Trophoblast cell (in vitro differentiated cells and primary cell): ENCODE measurements around the gene EHD2.

Source experiments
- DNase-seq, 2 donors: peaks; one replicate each; pipeline ENCODE4 v3.0.0-alpha.2; 2016
- H2AFZ ChIP-seq: 2 replicates; pipeline ENCODE4 v1.6.1; 2013; ENCODE audit warnings: low read length, moderate library complexity, mild to moderate bottlenecking; ENCODE audit not compliant: insufficient read depth, poor library complexity
- H2AK5ac ChIP-seq: 2 replicates; pipeline ENCODE4 v1.6.1; 2013; ENCODE audit warnings: mild to moderate bottlenecking, low read length
- H2BK120ac ChIP-seq: 2 replicates; pipeline ENCODE4 v1.6.1; 2013; ENCODE audit warnings: low read length, mild to moderate bottlenecking, moderate library complexity; ENCODE audit not compliant: insufficient read depth, poor library complexity
- H2BK12ac ChIP-seq: 2 replicates; pipeline ENCODE4 v1.6.1; 2013; ENCODE audit warnings: mild to moderate bottlenecking, low read length, moderate library complexity
- H2BK5ac ChIP-seq: 2 replicates; pipeline ENCODE4 v1.6.1; 2013; ENCODE audit warnings: low read length, low read depth, moderate library complexity, mild to moderate bottlenecking; ENCODE audit not compliant: poor library complexity
- H3K14ac ChIP-seq: 2 replicates; pipeline ENCODE4 v1.6.1; 2013; ENCODE audit warnings: mild to moderate bottlenecking, low read length
- H3K18ac ChIP-seq: 2 replicates; pipeline ENCODE4 v1.6.1; 2013; ENCODE audit warnings: mild to moderate bottlenecking, low read length
- H3K23ac ChIP-seq: 2 replicates; pipeline ENCODE4 v1.6.1; 2013; ENCODE audit warnings: low read length
- H3K27ac ChIP-seq: 2 replicates; pipeline ENCODE4 v1.5.1; 2013; ENCODE audit warnings: low read depth, mild to moderate bottlenecking, inconsistent platforms, low read length, moderate library complexity
- H3K27me3 ChIP-seq: 2 replicates; pipeline ENCODE4 v1.6.1; 2013; ENCODE audit warnings: inconsistent platforms, mild to moderate bottlenecking, low read length, moderate library complexity; ENCODE audit not compliant: insufficient read depth
- H3K36me3 ChIP-seq, 2 experiments: 1 replicate in 1 of 2; 2 replicates in 1 of 2; pipeline ENCODE4 v1.6.1; 2013; ENCODE audit warnings: low read length in 2 of 2, mild to moderate bottlenecking in 2 of 2, moderate library complexity in 1 of 2; ENCODE audit not compliant: insufficient read depth in 2 of 2, control insufficient read depth in 1 of 2
- H3K4ac ChIP-seq: 2 replicates; pipeline ENCODE4 v1.6.1; 2013; ENCODE audit warnings: low read depth, mild to moderate bottlenecking, low read length, moderate library complexity
- H3K4me1 ChIP-seq, 2 experiments: 1 replicate in 1 of 2; 2 replicates in 1 of 2; pipeline ENCODE4 v1.6.1; 2013; ENCODE audit warnings: low read length in 2 of 2, mild to moderate bottlenecking in 2 of 2, moderate library complexity in 1 of 2; ENCODE audit not compliant: insufficient read depth in 2 of 2, control insufficient read depth in 1 of 2
- H3K4me2 ChIP-seq: 2 replicates; pipeline ENCODE4 v1.6.1; 2013; ENCODE audit warnings: inconsistent platforms, mild to moderate bottlenecking, low read length, moderate library complexity
- H3K4me3 ChIP-seq: 2 replicates; pipeline ENCODE4 v1.5.1; 2013; ENCODE audit warnings: mild to moderate bottlenecking, low read depth, low read length, inconsistent platforms
- H3K79me1 ChIP-seq: one replicate; pipeline ENCODE4 v1.6.1; 2013; ENCODE audit warnings: low read length
- H3K79me2 ChIP-seq: 2 replicates; pipeline ENCODE4 v1.6.1; 2013; ENCODE audit warnings: low read length, mild to moderate bottlenecking; ENCODE audit not compliant: control insufficient read depth, insufficient read depth, poor library complexity
- H3K9ac ChIP-seq: 2 replicates; pipeline ENCODE4 v1.6.1; 2013; ENCODE audit warnings: mild to moderate bottlenecking, low read length
- H3K9me3 ChIP-seq: 2 replicates; pipeline ENCODE4 v1.6.1; 2013; ENCODE audit warnings: low read depth, mild to moderate bottlenecking, control low read depth, inconsistent platforms, low read length; ENCODE audit not compliant: insufficient read depth
- H4K12ac ChIP-seq: 2 replicates; pipeline ENCODE4 v1.6.1; 2013; ENCODE audit warnings: low read depth, mild to moderate bottlenecking, low read length, moderate library complexity
- H4K8ac ChIP-seq: 2 replicates; pipeline ENCODE4 v1.6.1; 2013; ENCODE audit warnings: low read depth, mild to moderate bottlenecking, low read length, moderate library complexity
- H4K91ac ChIP-seq: one replicate; pipeline ENCODE4 v1.6.1; 2013; ENCODE audit warnings: low read depth, mild to moderate bottlenecking, low read length, moderate library complexity
- WGBS: extraction: QIAGEN DNeasy Blood & Tissue Kit; methylation state at CpG from one replicate; pipeline ENCODE4 v1.1.7; 2013; ENCODE audit warnings: missing lambda C conversion rate; ENCODE audit not compliant: insufficient read length, insufficient coverage; ENCODE audit errors: extremely low coverage; 5-methylcytosine and 5-hydroxymethylcytosine counted together

The EHD2 gene

DNA sequence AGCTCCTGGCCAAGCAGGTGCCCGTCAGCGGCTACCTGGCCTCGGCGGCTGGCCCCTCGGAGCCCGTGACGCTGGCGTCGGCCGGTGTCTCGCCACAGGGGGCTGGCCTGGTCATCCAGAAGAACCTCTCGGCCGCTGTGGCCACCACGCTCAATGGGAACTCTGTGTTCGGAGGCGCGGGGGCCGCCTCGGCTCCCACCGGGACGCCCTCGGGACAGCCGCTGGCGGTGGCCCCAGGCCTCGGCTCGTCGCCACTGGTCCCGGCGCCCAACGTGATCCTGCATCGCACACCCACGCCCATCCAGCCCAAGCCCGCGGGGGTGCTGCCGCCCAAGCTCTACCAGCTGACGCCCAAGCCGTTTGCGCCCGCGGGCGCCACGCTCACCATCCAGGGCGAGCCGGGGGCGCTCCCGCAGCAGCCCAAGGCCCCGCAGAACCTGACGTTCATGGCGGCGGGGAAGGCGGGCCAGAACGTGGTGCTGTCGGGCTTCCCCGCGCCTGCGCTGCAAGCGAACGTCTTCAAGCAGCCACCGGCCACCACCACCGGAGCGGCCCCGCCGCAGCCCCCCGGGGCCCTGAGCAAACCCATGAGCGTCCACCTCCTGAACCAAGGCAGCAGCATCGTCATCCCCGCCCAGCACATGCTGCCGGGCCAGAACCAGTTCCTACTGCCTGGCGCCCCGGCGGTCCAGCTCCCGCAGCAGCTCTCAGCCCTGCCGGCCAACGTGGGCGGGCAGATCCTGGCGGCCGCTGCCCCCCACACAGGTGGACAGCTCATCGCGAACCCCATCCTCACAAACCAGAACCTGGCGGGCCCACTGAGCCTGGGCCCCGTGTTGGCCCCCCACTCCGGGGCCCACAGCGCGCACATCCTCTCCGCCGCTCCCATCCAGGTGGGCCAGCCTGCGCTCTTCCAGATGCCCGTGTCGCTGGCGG, 33.0 kb upstream of the EHD2 start:
- H3K79me2 ChIP-seq = no peaks in the 10 kb centered on the region
- no peaks in the 10 kb centered on the region for H3K27me3 ChIP-seq
- H4K12ac ChIP-seq = no peak overlapping the region
- H2BK120ac ChIP-seq = no peak overlapping the region
- H3K4me1 ChIP-seq = no peaks in the 10 kb centered on the region
- H3K18ac ChIP-seq = no peak overlapping the region
- H3K4me2 ChIP-seq = no peak overlapping the region
- no peak overlapping the region for H2BK12ac ChIP-seq
- H3K14ac ChIP-seq = no peak overlapping the region
- no peaks in the 10 kb centered on the region for H3K9me3 ChIP-seq
- no peak overlapping the region for H3K23ac ChIP-seq
- no peak for DNase-seq
- H3K36me3 ChIP-seq = peaks cover 63 to 64% of the 10 kb centered on the region in 2 experiments
- no peak overlapping the region for H4K91ac ChIP-seq
- WGBS = no CpG with 5 or more reads among the region's 90 CpGs
- no peak overlapping the region for H3K9ac ChIP-seq
- no peak overlapping the region for H3K4me3 ChIP-seq
- no peaks in the 10 kb centered on the region for H3K79me1 ChIP-seq
- no peak overlapping the region for H2BK5ac ChIP-seq
- no peak overlapping the region for H2AFZ ChIP-seq
- no peak overlapping the region for H3K27ac ChIP-seq
- no peak overlapping the region for H2AK5ac ChIP-seq
- H3K4ac ChIP-seq = no peak overlapping the region
- H4K8ac ChIP-seq = no peak overlapping the region

DNA sequence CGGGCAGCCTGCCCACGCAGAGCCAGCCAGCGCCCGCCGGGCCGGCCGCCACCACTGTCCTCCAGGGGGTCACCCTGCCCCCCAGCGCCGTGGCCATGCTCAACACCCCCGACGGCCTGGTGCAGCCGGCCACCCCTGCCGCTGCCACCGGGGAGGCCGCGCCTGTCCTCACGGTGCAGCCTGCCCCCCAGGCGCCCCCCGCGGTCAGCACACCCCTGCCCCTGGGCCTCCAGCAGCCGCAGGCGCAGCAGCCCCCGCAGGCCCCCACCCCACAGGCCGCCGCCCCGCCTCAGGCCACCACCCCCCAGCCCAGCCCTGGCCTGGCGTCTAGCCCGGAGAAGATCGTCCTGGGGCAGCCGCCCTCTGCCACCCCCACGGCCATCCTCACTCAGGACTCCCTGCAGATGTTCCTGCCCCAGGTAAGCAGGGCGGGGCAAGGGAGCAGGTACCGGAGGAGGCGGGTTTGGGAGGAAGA, 32.3 kb upstream of the EHD2 start:
- Histone ChIP-seq H2BK5ac (no peak overlapping the region), H3K9ac (no peak overlapping the region), H2AFZ (no peak overlapping the region), H3K4me1 (no peaks in the 10 kb centered on the region), H4K12ac (no peak overlapping the region), H3K79me1 (no peaks in the 10 kb centered on the region), H3K36me3 (peaks cover 57 to 59% of the 10 kb centered on the region in 2 experiments), H3K27ac (no peak overlapping the region), H2BK12ac (no peak overlapping the region), H4K8ac (no peak overlapping the region), H2BK120ac (no peak overlapping the region), H3K18ac (no peak overlapping the region), H4K91ac (no peak overlapping the region), H3K14ac (no peak overlapping the region), H3K79me2 (no peaks in the 10 kb centered on the region), H3K27me3 (no peaks in the 10 kb centered on the region), H3K9me3 (no peaks in the 10 kb centered on the region), H3K23ac (no peak overlapping the region), H3K4ac (no peak overlapping the region), H3K4me3 (no peak overlapping the region), H3K4me2 (no peak overlapping the region), H2AK5ac (no peak overlapping the region)
- no CpG with 5 or more reads among the region's 34 CpGs for WGBS
- DNase-seq = no peak

DNA sequence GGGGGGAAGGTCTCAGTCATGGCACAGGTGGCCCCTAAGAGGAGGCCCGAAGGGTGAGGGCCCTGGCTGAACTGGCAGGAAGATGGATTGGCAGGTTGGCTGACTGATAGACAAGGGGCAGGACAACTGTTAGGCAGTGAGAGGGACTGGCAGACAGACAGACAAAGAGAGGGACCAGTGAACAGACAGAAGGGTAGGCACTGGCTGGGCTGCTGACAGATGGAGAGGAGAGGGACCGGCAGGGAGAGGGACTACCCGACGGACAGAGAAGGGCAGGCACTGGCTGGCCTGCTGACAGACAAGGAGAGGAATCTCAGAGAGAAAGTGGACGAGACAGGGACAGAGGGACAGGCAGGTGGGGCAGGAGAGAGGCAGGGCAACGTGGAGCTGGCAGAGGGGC, 31.8 kb upstream of the EHD2 start:
- no peak overlapping the region for H2BK120ac ChIP-seq
- no CpG with 5 or more reads among the region's 6 CpGs for WGBS
- H3K27ac ChIP-seq = no peak overlapping the region
- H3K79me2 ChIP-seq = no peaks in the 10 kb centered on the region
- H3K4me1 ChIP-seq = no peaks in the 10 kb centered on the region
- H3K4me3 ChIP-seq = no peak overlapping the region
- H3K9me3 ChIP-seq = no peaks in the 10 kb centered on the region
- no peaks in the 10 kb centered on the region for H3K79me1 ChIP-seq
- no peak overlapping the region for H2BK5ac ChIP-seq
- H3K23ac ChIP-seq = no peak overlapping the region
- no peak for DNase-seq
- no peak overlapping the region for H3K14ac ChIP-seq
- no peak overlapping the region for H2BK12ac ChIP-seq
- H4K12ac ChIP-seq = no peak overlapping the region
- H4K8ac ChIP-seq = no peak overlapping the region
- no peak overlapping the region for H4K91ac ChIP-seq
- H2AK5ac ChIP-seq = no peak overlapping the region
- H3K18ac ChIP-seq = peak overlapping the region; percentile 17
- H3K4me2 ChIP-seq = no peak overlapping the region
- H3K4ac ChIP-seq = no peak overlapping the region
- H3K27me3 ChIP-seq = no peaks in the 10 kb centered on the region
- H3K36me3 ChIP-seq = peaks cover 53 to 56% of the 10 kb centered on the region in 2 experiments
- no peak overlapping the region for H3K9ac ChIP-seq
- H2AFZ ChIP-seq = no peak overlapping the region

DNA sequence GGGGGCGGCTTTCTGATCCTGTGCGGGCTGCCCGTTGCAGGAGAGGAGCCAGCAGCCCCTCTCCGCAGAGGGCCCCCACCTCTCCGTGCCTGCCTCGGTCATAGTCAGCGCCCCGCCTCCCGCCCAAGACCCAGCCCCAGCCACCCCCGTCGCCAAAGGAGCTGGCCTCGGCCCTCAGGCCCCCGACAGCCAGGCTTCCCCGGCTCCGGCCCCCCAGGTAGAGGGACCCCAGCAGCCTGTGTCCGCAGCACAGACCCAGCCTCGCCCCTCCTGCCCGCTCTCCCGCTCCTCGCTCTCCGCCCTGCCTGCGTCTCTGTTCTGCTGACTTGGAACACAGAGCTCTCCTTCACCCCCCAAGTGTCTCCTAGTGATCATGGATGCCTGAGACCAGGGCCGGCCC, 31.3 kb upstream of the EHD2 start:
- H2BK5ac ChIP-seq = no peak overlapping the region
- no peak overlapping the region for H4K12ac ChIP-seq
- H2AK5ac ChIP-seq = no peak overlapping the region
- no peak overlapping the region for H3K4me3 ChIP-seq
- no CpG with 5 or more reads among the region's 23 CpGs for WGBS
- H3K18ac ChIP-seq = no peak overlapping the region
- no peak overlapping the region for H2AFZ ChIP-seq
- H2BK12ac ChIP-seq = no peak overlapping the region
- no peak overlapping the region for H4K8ac ChIP-seq
- H2BK120ac ChIP-seq = no peak overlapping the region
- H4K91ac ChIP-seq = no peak overlapping the region
- no peak overlapping the region for H3K4me2 ChIP-seq
- H3K4ac ChIP-seq = no peak overlapping the region
- H3K79me1 ChIP-seq = no peaks in the 10 kb centered on the region
- no peak for DNase-seq
- no peaks in the 10 kb centered on the region for H3K79me2 ChIP-seq
- H3K14ac ChIP-seq = no peak overlapping the region
- H3K36me3 ChIP-seq = peaks cover 51 to 53% of the 10 kb centered on the region in 2 experiments
- no peak overlapping the region for H3K23ac ChIP-seq
- no peaks in the 10 kb centered on the region for H3K4me1 ChIP-seq
- H3K9me3 ChIP-seq = no peaks in the 10 kb centered on the region
- H3K27ac ChIP-seq = no peak overlapping the region
- no peaks in the 10 kb centered on the region for H3K27me3 ChIP-seq
- no peak overlapping the region for H3K9ac ChIP-seq
